GM21737 (cell line): ENCODE measurements around the gene ZBED4.

ENCODE experiments used
- ATAC-seq: cut with Tn5 transposase; IDR thresholded peaks from one replicate; pipeline ENCODE4 v1.9.1; 2021; ENCODE audit warnings: mild to moderate bottlenecking, moderate library complexity; ENCODE audit not compliant: unreplicated experiment

ZBED4 gene

GRCh38 chr22:49934160-49934890 lies 80.7 kb downstream of the ZBED4 start:
- ATAC-seq: no peak

GRCh38 chr22:49934891-49935557 lies 81.4 kb downstream of the ZBED4 start:
- no peak for ATAC-seq

- no peak for ATAC-seq
These were observed 81.9 kb downstream of the ZBED4 start for GRCh38 chr22:49935561-49935960.

GRCh38 chr22:49936018-49936972 lies 82.7 kb downstream of the ZBED4 start:
- peak; percentile 56 for ATAC-seq

- no peak for ATAC-seq
These were observed 83.5 kb downstream of the ZBED4 start for GRCh38 chr22:49936973-49937757.

GRCh38 chr22:49937758-49938564 lies 84.3 kb downstream of the ZBED4 start:
- ATAC-seq: no peak

GRCh38 chr22:49938565-49939136 lies 85.0 kb downstream of the ZBED4 start:
- ATAC-seq: no peak
